ENCODE data around the gene GABRR3.

The GABRR3 gene

GRCh38 chr3:97981886-97982285 lies 53.2 kb downstream of the GABRR3 start:
- Histone ChIP-seq H3K27ac (no peak overlapping the region), H3K9me3 (no peaks in the 10 kb centered on the region), H3K4me1 (no peaks in the 10 kb centered on the region), H3K27me3 (no peaks in the 10 kb centered on the region), H3K4me3 (no peak overlapping the region), H3K36me3 (no peaks in the 10 kb centered on the region)
- DNase-seq = no peak
- TF ChIP-seq CTCF (IDR thresholded peaks at IDR 0.05) = no peak
- intact Hi-C loops (cut with DNase I; ENCODE audit: low total_unique reads) = no loop called here

- TF ChIP-seq CTCF (IDR thresholded peaks at IDR 0.05) = no peak
- no peaks in the 10 kb centered on the region for H3K4me1 ChIP-seq
- no peaks in the 10 kb centered on the region for H3K9me3 ChIP-seq
- H3K36me3 ChIP-seq = no peaks in the 10 kb centered on the region
- no peak overlapping the region for H3K4me3 ChIP-seq
- no peak overlapping the region for H3K27ac ChIP-seq
- no peak for DNase-seq
- intact Hi-C loops (cut with DNase I; ENCODE audit: low total_unique reads) = loop anchor here (10.0 kb wide), 1 partner anchor 155 kb away; the partner anchor contains the start of gene CRYBG3
- no peaks in the 10 kb centered on the region for H3K27me3 ChIP-seq
Measured at GRCh38 chr3:97979610-97980009, 55.5 kb downstream of the GABRR3 start.

GRCh38 chr3:97975466-97975865 lies 59.6 kb downstream of the GABRR3 start:
- intact Hi-C loops (cut with DNase I; ENCODE audit: low total_unique reads) = loop anchor here (10.0 kb wide), 1 partner anchor 151 kb away; the partner anchor contains the start of gene CRYBG3
- DNase-seq = no peak
- Histone ChIP-seq H3K4me1 (peaks cover 0 to 11% (median 0%) of the 10 kb centered on the region in 4 donors), H3K36me3 (no peaks in the 10 kb centered on the region), H3K27ac (no peak overlapping the region), H3K9me3 (no peaks in the 10 kb centered on the region), H3K4me3 (no peak overlapping the region), H3K27me3 (no peaks in the 10 kb centered on the region)
- no peak for TF ChIP-seq CTCF (IDR thresholded peaks at IDR 0.05)

GRCh38 chr3:97974996-97975395 lies 60.1 kb downstream of the GABRR3 start:
- no peaks in the 10 kb centered on the region for H3K36me3 ChIP-seq
- H3K27me3 ChIP-seq = no peaks in the 10 kb centered on the region
- no peaks in the 10 kb centered on the region for H3K9me3 ChIP-seq
- no peak overlapping the region for H3K4me3 ChIP-seq
- H3K27ac ChIP-seq = no peak overlapping the region
- no peak for DNase-seq
- TF ChIP-seq CTCF (IDR thresholded peaks at IDR 0.05) = no peak
- intact Hi-C loops (cut with DNase I; ENCODE audit: low total_unique reads) = loop anchor here (10.0 kb wide), 1 partner anchor 150 kb away; the partner anchor contains the start of gene CRYBG3
- peaks cover 0 to 11% (median 0%) of the 10 kb centered on the region in 4 donors for H3K4me1 ChIP-seq

- intact Hi-C loops (cut with DNase I; ENCODE audit: low total_unique reads) = loop anchor here (10.0 kb wide), 1 partner anchor 148 kb away; the partner anchor contains the start of gene CRYBG3
- Histone ChIP-seq H3K4me3 (peak overlapping the region in 1 of 2 donors; percentile 76), H3K4me1 (peaks cover 0 to 11% (median 0%) of the 10 kb centered on the region in 4 donors), H3K27me3 (no peaks in the 10 kb centered on the region), H3K36me3 (no peaks in the 10 kb centered on the region), H3K9me3 (no peaks in the 10 kb centered on the region), H3K27ac (peak overlapping the region in 1 of 2 donors; percentile 91)
- no peak for DNase-seq
- no peak for TF ChIP-seq CTCF (IDR thresholded peaks at IDR 0.05)
Measured at GRCh38 chr3:97972976-97973375, 62.1 kb downstream of the GABRR3 start.

Measured in tibial artery (tissue), 4 donors.